Measurements from ENCODE around the gene HEG1.

DNA sequence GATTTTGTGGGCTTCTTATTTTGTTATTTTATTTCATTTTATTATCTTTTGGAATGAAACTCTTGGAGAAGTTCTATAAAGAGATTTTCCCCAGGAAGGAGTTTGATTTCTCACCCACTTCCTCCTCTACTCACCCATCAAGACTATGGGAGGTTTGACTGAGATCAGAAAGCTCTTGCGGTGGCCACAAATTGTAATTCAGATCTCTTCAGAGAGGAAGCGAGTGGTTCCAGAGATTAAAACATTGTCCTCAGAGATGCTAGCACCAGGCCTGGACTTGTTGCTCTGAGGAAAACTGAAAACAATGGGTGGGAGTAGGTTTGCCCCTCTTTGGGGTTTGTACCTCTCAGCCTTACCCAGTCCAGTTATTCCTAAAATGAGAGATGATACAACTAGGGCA lies 113.2 kb downstream of the HEG1 start:
- TF ChIP-seq, protein P1, sequence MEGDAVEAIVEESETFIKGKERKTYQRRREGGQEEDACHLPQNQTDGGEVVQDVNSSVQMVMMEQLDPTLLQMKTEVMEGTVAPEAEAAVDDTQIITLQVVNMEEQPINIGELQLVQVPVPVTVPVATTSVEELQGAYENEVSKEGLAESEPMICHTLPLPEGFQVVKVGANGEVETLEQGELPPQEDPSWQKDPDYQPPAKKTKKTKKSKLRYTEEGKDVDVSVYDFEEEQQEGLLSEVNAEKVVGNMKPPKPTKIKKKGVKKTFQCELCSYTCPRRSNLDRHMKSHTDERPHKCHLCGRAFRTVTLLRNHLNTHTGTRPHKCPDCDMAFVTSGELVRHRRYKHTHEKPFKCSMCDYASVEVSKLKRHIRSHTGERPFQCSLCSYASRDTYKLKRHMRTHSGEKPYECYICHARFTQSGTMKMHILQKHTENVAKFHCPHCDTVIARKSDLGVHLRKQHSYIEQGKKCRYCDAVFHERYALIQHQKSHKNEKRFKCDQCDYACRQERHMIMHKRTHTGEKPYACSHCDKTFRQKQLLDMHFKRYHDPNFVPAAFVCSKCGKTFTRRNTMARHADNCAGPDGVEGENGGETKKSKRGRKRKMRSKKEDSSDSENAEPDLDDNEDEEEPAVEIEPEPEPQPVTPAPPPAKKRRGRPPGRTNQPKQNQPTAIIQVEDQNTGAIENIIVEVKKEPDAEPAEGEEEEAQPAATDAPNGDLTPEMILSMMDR (IDR thresholded peaks at IDR 0.05 in 4 of 5, conservative IDR thresholded peaks at IDR 0.05 in 1 of 5), result no peak
- no peak for TF ChIP-seq POLR2A (IDR thresholded peaks at IDR 0.05)

Measured in gastrocnemius medialis (tissue), 4 donors.